HG03280 (cell line): ENCODE measurements around the gene CNN3.

Source experiments
- ATAC-seq: cut with Tn5 transposase; IDR thresholded peaks from one replicate; pipeline ENCODE4 v1.9.1; 2021; ENCODE audit warnings: mild to moderate bottlenecking, moderate library complexity; ENCODE audit not compliant: unreplicated experiment

CNN3 gene

GRCh38 chr1:94926915-94927404 lies at the start of gene CNN3:
CNN3 (minus strand) TSS chr1:94927110; CDS start chr1:94926894, 216 bp downstream.
- peak; percentile 61 for ATAC-seq

GRCh38 chr1:94974824-94975223 lies 47.9 kb upstream of the CNN3 start:
- ATAC-seq, result no peak

- ATAC-seq, result no peak
Measured at GRCh38 chr1:94974241-94974640, 47.3 kb upstream of the CNN3 start.

- no peak for ATAC-seq
Measured at GRCh38 chr1:94973309-94973922, 46.5 kb upstream of the CNN3 start.

- ATAC-seq, result no peak
Measured at GRCh38 chr1:94971491-94971924, 44.6 kb upstream of the CNN3 start.

DNA sequence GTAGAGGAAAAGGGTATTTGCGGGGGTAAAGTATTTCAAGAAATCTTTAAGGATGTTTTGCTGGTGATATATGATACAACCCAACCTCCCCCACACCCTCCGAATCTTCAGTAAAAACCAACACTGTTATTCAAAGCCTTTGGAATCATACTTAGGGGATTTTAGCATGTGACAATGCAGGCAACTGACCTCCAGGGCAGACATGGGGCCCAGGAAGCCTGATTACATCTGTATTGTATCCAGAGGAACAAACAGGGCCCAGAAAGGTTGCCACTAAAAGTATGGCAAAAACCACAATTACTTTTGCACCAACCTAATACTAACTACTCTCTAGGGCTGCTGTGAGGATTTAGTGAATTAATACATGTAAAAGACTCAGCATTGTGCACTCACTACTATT lies 43.9 kb upstream of the CNN3 start:
- no peak for ATAC-seq

- ATAC-seq, result no peak
Measured at GRCh38 chr1:94969137-94969536, 42.2 kb upstream of the CNN3 start.

DNA sequence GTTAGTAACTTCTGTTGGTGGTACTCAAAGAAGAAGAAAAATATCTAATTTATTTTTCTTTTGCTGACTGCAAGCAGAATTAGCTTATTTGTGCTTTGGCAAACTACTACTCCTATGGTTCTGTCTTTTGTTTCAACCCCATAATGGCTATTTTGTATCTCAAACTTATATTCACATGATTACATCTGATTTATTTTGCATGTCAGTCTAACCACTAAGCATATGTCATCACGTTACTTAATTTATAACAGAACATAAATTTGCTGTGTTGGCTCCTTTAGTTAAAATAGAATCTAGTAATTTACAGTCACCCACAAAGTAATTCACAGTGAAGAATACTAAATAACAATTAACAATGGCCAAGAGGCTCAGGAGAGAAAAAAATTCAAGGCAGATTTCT lies 39.1 kb upstream of the CNN3 start:
- no peak for ATAC-seq

GRCh38 chr1:94963864-94964263 lies 37.0 kb upstream of the CNN3 start:
- ATAC-seq, result no peak

DNA sequence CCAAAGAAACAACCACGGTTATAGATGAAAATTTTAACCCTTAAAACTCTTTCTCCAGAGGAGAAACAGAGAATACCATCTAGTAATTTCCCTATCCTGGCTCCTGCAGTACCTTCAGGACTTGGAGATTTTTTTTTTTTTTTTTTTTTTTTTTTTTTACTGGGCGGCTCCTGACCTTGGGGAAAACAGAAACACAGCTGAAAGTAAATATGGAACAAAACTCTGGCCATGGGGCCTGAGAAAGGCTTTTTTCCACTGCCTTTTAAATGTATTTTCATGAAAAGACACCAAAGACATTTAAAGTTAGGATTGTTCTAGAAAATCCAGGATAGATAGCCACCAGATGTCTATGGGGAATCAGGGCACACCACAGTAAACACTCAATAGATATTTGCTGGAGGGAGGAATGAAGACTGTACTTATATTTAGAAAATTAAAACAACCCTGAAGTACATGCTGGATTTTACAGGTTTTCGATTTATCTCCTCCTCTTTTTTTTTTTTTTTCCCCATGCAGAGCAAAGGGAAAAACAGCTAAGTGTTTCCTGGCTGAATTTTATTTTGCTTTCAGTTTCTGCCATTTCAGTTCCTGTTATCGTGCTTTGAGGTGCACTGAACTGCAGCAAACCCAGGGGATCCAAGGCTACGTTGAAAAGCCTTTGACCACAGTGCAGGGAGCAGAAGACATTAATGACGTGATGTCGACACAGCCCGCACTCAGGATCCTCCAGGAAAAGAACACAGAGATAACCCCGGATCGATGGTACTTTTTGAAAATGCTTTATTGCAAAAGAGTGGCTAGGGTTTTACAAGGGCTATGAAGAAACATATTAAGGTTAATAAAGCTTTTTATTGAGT lies 35.7 kb upstream of the CNN3 start:
- ATAC-seq, result peak; percentile 94

GRCh38 chr1:94961988-94962387 lies 35.1 kb upstream of the CNN3 start:
- ATAC-seq, result no peak

- ATAC-seq, result no peak
Measured at GRCh38 chr1:94961582-94961981, 34.7 kb upstream of the CNN3 start.

DNA sequence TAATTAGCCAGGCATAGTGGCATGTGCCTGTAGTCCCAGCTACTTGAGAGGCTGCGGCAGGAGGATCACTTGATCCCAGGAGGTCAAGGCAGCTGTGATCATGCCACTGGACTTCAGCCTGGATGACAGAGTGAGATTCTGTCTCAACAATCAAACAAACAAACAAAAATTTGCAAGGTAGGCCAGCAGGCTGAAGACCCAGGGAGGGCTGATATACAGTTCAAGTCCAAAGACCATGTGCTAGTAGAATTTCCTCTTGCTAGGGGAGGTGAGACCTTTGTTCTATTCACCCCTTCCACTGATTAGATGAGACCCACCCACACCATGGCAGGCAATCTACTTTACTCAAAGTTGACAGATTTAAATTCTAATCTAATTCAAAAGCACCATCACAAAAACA lies 31.2 kb upstream of the CNN3 start:
- ATAC-seq, result no peak

- no peak for ATAC-seq
Measured at GRCh38 chr1:94955767-94956632, 29.1 kb upstream of the CNN3 start.

GRCh38 chr1:94954263-94955220 lies 27.6 kb upstream of the CNN3 start:
- ATAC-seq, result no peak

- no peak for ATAC-seq
Measured at GRCh38 chr1:94953746-94954145, 26.8 kb upstream of the CNN3 start.

- ATAC-seq, result no peak
Measured at GRCh38 chr1:94953107-94953506, 26.2 kb upstream of the CNN3 start.

- no peak for ATAC-seq
Measured at GRCh38 chr1:94952539-94952938, 25.6 kb upstream of the CNN3 start.

DNA sequence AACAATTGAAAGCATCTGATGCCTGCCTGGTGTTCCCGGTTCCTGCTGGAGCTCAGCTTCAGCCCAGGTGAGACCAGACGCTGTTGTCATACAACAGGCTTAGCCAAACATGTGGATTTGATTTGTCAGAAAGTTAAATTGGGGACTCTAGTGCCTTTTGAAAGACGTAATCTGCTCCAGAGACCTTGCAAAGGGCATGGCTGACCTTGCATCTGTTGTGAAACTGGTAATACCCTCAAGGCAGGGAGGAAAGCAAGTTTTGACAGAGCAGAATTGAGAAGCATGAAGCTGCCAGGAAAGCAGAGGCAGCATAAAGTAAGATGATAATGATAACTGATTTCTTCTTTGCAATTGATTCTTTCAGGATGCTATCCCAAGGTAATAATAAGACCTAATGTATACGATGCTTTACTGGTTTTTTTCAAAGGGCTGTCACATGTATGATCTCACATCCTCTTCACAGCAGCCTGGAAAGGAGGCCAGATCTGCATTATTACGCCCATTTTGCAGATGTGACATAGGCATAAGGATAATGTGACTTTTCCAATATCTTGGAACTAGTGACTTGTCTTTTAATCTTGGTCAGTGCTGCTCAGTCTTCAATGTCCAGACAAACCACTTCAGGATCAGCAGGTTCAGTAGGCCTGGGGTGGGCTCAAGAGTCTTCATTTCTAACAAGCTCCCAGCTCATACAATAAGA lies 24.7 kb upstream of the CNN3 start:
- ATAC-seq, result no peak

- ATAC-seq, result no peak
Measured at GRCh38 chr1:94951046-94951445, 24.1 kb upstream of the CNN3 start.
